Brain microvascular endothelial cell (primary cell): ENCODE data around the gene PTPRN2.
A peak's percentile ranks its signal among the peaks of the same experiment; 100 is the strongest.

ENCODE experiments used
- DNase-seq: peaks from one replicate; pipeline ENCODE4 v3.0.0-alpha.2; 2020
- H3K27ac ChIP-seq: fragments of 250-450 bp; sonication (Bioruptor Pico); 2 replicates; pipeline ENCODE4 v1.5.1; 2020; ENCODE audit warnings: mild to moderate bottlenecking, moderate library complexity
- H3K27me3 ChIP-seq: fragments of 250-450 bp; sonication (Bioruptor Pico); replicated peaks from 2 replicates; pipeline ENCODE4 v1.5.1; 2020; ENCODE audit warnings: mild to moderate bottlenecking
- H3K36me3 ChIP-seq: fragments of 250-450 bp; sonication (Bioruptor Pico); replicated peaks from 2 replicates; pipeline ENCODE4 v1.5.1; 2020; ENCODE audit warnings: mild to moderate bottlenecking
- H3K4me3 ChIP-seq: 2 replicates; pipeline ENCODE4 v1.5.1; 2011; ENCODE audit warnings: low read depth, mild to moderate bottlenecking, control low read depth, low read length, moderate library complexity
- CTCF ChIP-seq: IDR thresholded peaks from 2 replicates; pipeline ENCODE4 v1.5.1; 2011; ENCODE audit warnings: low read depth, mild to moderate bottlenecking, moderate library complexity, low read length, control low read depth, inconsistent platforms; ENCODE audit errors: missing control alignments
- in situ Hi-C: cut with HindIII; loops from 2 replicates; pipeline ENCODE4 v1.10.0; 2017; ENCODE audit warnings: low sequenced_read_pairs, low pct_ligation_motif_present

The PTPRN2 gene

GRCh38 chr7:157690058-157690832 is 897.4 kb downstream of the PTPRN2 start:
- TF ChIP-seq CTCF: no peak
- in situ Hi-C loops: no loop called here
- H3K36me3 ChIP-seq: no peaks in the 10 kb centered on the region
- H3K27ac ChIP-seq: no peak overlapping the region
- H3K27me3 ChIP-seq: peaks cover 77% of the 10 kb centered on the region
- peak overlapping the region; percentile 37 for H3K4me3 ChIP-seq
- peak; percentile 12 for DNase-seq

GRCh38 chr7:157689269-157690057 is 898.2 kb downstream of the PTPRN2 start:
- Histone ChIP-seq H3K36me3 (no peaks in the 10 kb centered on the region), H3K27ac (no peak overlapping the region), H3K4me3 (peak overlapping the region; percentile 37), H3K27me3 (peaks cover 84% of the 10 kb centered on the region)
- TF ChIP-seq CTCF: no peak
- no peak for DNase-seq
- in situ Hi-C loops: no loop called here

GRCh38 chr7:157688533-157689268 is 898.9 kb downstream of the PTPRN2 start:
- H3K27me3 ChIP-seq: peaks cover 78% of the 10 kb centered on the region
- no peak for DNase-seq
- in situ Hi-C loops: no loop called here

GRCh38 chr7:157687845-157688532 is 899.6 kb downstream of the PTPRN2 start:
- no peak for DNase-seq
- no peak for TF ChIP-seq CTCF
- in situ Hi-C loops: no loop called here
- Histone ChIP-seq H3K36me3 (no peaks in the 10 kb centered on the region), H3K27ac (no peak overlapping the region), H3K4me3 (no peak overlapping the region), H3K27me3 (peaks cover 77% of the 10 kb centered on the region)

More at GRCh38 chr7:157688533-157689268, 898.9 kb downstream of the PTPRN2 start:
- no peak overlapping the region for H3K27ac ChIP-seq
- no peak for TF ChIP-seq CTCF
- H3K36me3 ChIP-seq: no peaks in the 10 kb centered on the region
- no peak overlapping the region for H3K4me3 ChIP-seq

GRCh38 chr7:157687158-157687557 is 900.5 kb downstream of the PTPRN2 start:
- in situ Hi-C loops: no loop called here

More at GRCh38 chr7:157687158-157687557, 900.5 kb downstream of the PTPRN2 start:
- Histone ChIP-seq H3K36me3 (no peaks in the 10 kb centered on the region), H3K27ac (no peak overlapping the region), H3K4me3 (no peak overlapping the region), H3K27me3 (peaks cover 70% of the 10 kb centered on the region)
- no peak for DNase-seq
- no peak for TF ChIP-seq CTCF
